Measurements from ENCODE around the gene VOPP1.

The VOPP1 gene

DNA sequence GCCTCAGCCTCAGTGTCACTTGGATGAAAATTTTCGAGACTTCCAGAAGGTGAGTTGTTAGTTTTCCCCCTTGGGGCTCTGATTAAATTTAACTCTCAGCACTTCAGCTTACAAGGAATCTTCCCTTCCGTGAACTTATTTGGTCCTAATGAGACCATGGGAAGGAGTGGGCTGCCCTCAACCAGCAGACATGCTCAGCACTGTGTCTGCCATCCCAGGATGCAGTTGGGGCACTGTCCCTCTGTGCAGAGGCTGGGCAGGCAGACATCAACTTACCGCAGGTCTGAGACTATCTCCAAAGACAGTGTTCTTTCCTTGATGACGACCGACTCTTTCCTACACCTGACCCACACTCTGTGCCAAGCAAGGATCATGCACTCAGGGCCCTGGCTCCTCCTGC lies 36.7 kb downstream of the VOPP1 start:
- H3K27ac ChIP-seq: peak overlapping the region; percentile 90
- TF ChIP-seq CTCF (conservative IDR thresholded peaks at IDR 0.05; ENCODE audit: low read depth, low read length): no peak
- H3K79me2 ChIP-seq (ENCODE audit: insufficient read depth, low read depth): peaks cover 76% of the 10 kb centered on the region
- H3K27me3 ChIP-seq (ENCODE audit: insufficient read depth, low read depth): no peaks in the 10 kb centered on the region
- H4K20me1 ChIP-seq (ENCODE audit: insufficient read depth): peaks cover 3% of the 10 kb centered on the region; the same call in 1 of the 2 replicates
- H3K9ac ChIP-seq: peak overlapping the region; percentile 37; the same call in 1 of the 2 replicates
- H3K4me1 ChIP-seq (ENCODE audit: low read depth, poor library complexity, severe bottlenecking): peaks cover 92% of the 10 kb centered on the region
- no peak overlapping the region for H3K4me3 ChIP-seq (IDR thresholded peaks at IDR 0.05; ENCODE audit: insufficient read depth, low read depth, low read length)
- peaks cover 3% of the 10 kb centered on the region; the same call in 1 of the 2 replicates for H3K36me3 ChIP-seq (ENCODE audit: insufficient read depth)
- H2AFZ ChIP-seq (ENCODE audit: low read depth): no peak overlapping the region
- peak overlapping the region; percentile 67 for H3K4me2 ChIP-seq

GRCh38 chr7:55534916-55535590 lies 37.2 kb downstream of the VOPP1 start:
- Histone ChIP-seq H3K9ac (peak overlapping the region; percentile 37; the same call in 1 of the 2 replicates), H3K27ac (peak overlapping the region; percentile 90), H3K79me2 (ENCODE audit: insufficient read depth, low read depth) (peaks cover 78% of the 10 kb centered on the region), H3K4me3 (IDR thresholded peaks at IDR 0.05; ENCODE audit: insufficient read depth, low read depth, low read length) (no peak overlapping the region), H3K4me2 (peak overlapping the region; percentile 67), H4K20me1 (ENCODE audit: insufficient read depth) (peaks cover 3% of the 10 kb centered on the region; the same call in 1 of the 2 replicates), H3K4me1 (ENCODE audit: low read depth, poor library complexity, severe bottlenecking) (peaks cover 96% of the 10 kb centered on the region), H2AFZ (ENCODE audit: low read depth) (no peak overlapping the region), H3K36me3 (ENCODE audit: insufficient read depth) (no peaks in the 10 kb centered on the region), H3K27me3 (ENCODE audit: insufficient read depth, low read depth) (no peaks in the 10 kb centered on the region)
- TF ChIP-seq CTCF (conservative IDR thresholded peaks at IDR 0.05; ENCODE audit: low read depth, low read length): no peak

DNA sequence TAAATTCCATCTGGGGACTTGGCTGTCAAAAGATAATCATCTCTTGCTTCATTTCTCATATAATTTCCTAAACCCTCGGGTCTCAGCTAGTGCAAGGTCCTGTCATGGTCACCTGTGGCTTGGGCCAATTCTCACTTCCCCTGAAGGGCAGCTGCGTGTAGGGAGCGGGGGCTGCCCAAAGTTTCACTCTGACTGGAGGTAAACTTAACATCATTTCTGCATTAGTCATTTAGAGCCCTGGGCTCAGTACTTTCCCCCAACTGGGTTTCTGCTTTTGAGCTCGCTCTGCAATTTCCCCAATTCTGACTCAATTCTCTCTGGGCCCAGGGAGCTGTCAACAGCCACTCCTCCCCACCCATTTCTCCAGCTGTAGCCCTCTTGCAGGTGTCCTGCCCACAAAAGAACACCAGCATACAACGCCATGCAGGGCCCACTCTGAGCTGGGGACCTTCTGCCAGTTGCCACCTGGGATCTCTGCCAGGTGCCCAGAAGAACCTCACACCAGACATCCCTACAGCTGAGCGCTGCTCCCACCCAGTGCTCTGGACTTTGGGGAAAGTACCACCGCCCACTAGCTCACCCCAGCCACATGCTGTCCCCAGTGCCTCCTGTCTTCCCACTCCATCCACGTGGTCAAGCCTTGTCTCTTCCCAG lies 37.9 kb downstream of the VOPP1 start:
- Histone ChIP-seq H3K4me1 (ENCODE audit: low read depth, poor library complexity, severe bottlenecking) (peaks cover 97% of the 10 kb centered on the region), H3K9ac (peak overlapping the region; percentile 46; the same call in 1 of the 2 replicates), H3K36me3 (ENCODE audit: insufficient read depth) (no peaks in the 10 kb centered on the region), H3K79me2 (ENCODE audit: insufficient read depth, low read depth) (peaks cover 78% of the 10 kb centered on the region), H3K27me3 (ENCODE audit: insufficient read depth, low read depth) (no peaks in the 10 kb centered on the region), H3K4me3 (IDR thresholded peaks at IDR 0.05; ENCODE audit: insufficient read depth, low read depth, low read length) (no peak overlapping the region), H2AFZ (ENCODE audit: low read depth) (no peak overlapping the region), H3K27ac (peak overlapping the region; percentile 90), H3K4me2 (peak overlapping the region; percentile 92), H4K20me1 (ENCODE audit: insufficient read depth) (peaks cover 3% of the 10 kb centered on the region; the same call in 1 of the 2 replicates)
- no peak for TF ChIP-seq CTCF (conservative IDR thresholded peaks at IDR 0.05; ENCODE audit: low read depth, low read length)

DNA sequence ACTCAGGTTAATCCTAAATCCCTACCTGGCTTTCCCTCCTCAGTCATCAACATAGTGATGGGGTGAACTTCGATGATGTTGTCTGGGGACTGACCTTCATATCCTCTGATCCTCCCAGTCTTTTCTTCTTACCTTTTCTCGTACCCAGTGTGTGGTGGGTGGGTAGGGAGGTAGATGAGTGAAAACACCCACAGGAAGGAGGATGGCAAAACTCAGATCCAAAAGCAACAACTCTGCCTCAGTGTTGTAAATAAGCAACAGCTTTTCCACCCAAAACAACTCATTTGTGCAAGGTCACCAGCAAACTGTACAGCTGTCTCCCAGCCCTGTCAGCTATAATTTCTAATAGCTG lies 38.6 kb downstream of the VOPP1 start:
- H3K36me3 ChIP-seq (ENCODE audit: insufficient read depth): no peaks in the 10 kb centered on the region
- H3K27me3 ChIP-seq (ENCODE audit: insufficient read depth, low read depth): no peaks in the 10 kb centered on the region
- peak overlapping the region; percentile 92 for H3K4me2 ChIP-seq
- no peak overlapping the region for H3K4me3 ChIP-seq (IDR thresholded peaks at IDR 0.05; ENCODE audit: insufficient read depth, low read depth, low read length)
- TF ChIP-seq CTCF (conservative IDR thresholded peaks at IDR 0.05; ENCODE audit: low read depth, low read length): no peak
- H2AFZ ChIP-seq (ENCODE audit: low read depth): no peak overlapping the region
- H3K79me2 ChIP-seq (ENCODE audit: insufficient read depth, low read depth): peaks cover 78% of the 10 kb centered on the region
- H3K4me1 ChIP-seq (ENCODE audit: low read depth, poor library complexity, severe bottlenecking): peaks cover 97% of the 10 kb centered on the region
- peak overlapping the region; percentile 90 for H3K27ac ChIP-seq
- peaks cover 3% of the 10 kb centered on the region; the same call in 1 of the 2 replicates for H4K20me1 ChIP-seq (ENCODE audit: insufficient read depth)
- H3K9ac ChIP-seq: peak overlapping the region; percentile 46
